Measurements from ENCODE around the gene MT3.
"Not testable (repeated sequence)": the region's sequence is repeated elsewhere in the genome, so short reads cannot be mapped to it uniquely, and the experiment has no call there.

Gene MT3

DNA sequence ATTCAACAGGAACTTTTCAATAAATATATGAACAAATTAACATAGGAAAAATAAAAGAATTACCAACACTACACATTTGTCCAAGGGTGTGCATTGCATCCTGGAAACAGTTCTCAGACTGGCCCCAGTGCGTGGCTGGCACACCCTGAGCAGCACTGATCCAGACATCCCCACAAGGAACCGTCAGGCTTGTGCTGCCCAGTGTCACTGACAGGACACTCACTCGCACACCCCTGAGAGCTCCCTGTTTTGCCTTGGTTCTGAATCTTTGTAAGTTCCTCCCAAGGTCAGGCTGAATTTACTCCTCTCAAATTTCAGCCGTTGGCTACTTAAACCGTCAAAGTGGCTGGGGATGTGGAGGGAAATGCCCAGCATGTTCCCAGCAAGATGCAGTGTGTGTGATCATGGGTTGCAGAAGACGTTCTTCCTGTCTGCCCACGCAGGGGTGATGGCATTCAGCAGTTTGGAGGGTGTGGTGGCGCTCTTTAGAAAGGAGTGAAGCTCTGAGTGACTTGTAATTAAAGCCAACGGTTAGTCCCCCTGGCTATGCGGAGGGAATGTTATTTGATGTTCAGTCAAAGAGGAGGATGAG lies 20.8 kb downstream of the MT3 start:
- no peak for DNase-seq

DNA sequence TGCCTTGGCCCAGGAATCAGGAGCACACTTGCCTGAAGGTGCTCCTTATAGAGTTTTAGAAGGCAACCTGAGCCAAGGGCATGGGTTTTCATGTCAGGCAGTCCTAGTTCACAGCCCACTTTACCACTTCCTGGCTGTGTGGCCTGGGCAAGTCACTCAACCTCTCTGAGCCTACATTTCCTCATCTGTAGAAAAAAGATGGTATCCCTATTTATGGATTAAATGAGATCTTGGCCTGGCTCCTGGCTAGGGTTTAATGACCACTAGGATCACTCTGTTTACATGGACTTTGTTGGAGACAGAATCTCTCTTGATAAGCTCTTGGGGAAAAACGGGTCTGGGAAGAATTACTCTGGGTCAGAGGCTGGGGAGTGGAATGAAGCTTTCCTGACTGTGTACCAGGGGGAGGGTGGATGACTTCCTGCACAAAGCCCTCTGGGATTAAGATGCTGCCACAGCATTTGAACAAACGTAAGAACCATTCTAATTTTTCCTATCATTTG lies 21.3 kb downstream of the MT3 start:
- DNase-seq, result no peak

DNA sequence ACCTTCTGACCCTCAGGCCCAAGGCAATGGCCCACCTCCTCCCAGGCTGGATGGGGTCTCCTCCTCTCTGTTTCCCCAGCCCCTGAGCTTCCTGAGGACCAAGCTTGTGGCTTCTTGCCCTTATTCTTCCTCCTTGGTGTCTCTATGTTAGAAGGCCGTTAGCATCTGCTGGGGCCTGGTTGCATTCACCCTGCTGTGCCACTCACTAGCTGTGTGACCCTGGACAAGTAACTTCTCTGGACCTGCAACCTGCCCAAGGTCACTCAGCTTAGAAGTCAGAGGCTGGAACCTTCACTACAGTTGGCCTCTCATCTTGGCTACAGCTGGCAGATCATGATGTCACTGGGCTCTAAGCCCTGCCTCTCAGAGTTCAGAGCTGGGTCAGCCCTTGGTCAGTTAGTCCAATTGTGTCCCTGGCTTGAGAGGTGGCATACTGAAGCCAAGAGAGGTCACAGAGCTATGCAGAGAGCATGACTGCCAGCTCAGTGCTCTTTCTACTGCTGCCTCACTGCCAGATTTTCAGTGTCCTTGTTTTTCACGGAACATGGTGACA lies 22.0 kb downstream of the MT3 start:
- no peak for DNase-seq

DNA sequence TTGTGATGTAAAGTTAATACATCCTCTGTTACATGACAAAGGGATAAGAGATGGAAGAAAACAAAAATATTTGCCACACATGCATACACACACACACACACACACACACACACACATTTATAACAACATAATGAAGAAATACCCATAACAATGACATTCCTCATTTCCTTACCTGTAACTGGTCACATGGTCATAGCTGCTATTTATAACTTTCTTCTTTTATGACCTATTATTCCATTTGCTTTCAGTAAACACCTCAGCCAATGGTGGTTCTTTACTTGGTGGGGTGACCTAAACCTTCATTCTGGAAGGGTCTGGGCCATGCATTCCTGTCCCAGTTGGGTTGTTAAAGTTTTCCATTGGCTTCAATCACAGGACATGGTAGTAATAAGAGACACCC lies 24.4 kb downstream of the MT3 start:
- DNase-seq, result no peak

DNA sequence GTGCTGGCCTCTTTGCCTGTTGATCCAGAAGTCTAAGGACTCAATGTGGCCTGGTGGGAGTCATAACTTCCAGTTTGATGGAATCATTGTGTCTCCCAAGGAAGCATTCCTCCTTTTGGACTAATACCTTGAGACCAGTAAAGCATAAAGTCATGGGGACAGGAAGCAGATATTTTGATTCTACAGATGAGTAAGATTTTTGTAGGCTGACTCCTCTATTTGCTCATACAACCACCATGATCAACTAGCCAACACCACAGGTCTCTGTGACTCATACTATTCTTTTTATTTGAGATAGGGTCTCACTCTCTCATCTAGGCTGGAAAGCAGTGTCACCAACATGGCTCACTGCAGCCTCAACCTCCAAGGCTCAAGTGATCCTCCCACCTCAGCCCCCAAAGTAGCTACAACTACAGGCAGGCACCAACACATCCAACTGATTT lies 25.2 kb downstream of the MT3 start:
- DNase-seq, result no peak

DNA sequence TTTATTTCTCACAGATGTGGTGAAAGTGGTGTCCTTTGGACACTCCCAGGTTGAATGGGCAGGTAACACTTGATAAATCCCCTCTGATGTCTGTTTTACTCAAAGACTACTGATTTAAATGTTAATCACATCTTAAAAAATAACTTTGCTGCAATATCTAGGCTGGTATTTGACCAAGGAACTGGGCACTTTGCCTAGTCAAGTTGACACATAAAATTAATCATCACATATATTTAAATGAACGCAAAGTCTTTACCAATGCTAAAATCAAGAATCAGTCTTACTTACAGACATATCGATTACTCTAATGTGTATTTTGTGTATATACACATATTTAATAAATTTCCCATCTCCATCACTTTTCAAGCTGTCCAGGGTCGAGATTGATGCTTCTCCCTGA lies 26.0 kb downstream of the MT3 start:
- DNase-seq, result no peak

DNA sequence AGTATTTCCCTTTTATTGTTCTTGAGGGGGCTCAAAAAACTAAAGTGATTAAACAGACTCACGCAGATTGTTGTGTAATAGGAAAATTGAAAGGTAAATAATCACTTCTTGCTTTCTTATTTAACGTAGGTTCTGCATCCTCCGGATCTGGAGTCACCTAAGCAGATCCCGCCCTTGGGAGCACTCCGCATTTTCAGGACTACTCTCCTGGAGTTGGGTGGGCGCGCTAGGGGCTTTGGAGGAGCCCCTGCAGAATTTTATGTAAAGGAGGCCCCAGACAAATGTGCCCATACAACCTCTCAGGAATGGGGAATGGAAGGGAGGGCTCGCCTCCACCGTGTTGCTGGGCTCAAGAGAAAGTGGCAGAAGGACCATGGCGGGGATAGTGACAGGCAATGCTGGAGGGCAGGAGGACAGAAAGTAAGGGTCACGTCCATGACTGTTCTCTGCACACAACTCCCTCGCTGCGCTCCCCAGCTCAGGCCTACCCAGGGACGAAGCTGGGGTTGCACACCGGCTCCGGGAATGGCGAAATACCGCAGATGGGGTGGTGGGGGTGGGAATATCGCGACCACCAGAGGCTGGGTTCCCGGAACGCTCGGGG lies 27.4 kb downstream of the MT3 start:
- no peak for DNase-seq

DNA sequence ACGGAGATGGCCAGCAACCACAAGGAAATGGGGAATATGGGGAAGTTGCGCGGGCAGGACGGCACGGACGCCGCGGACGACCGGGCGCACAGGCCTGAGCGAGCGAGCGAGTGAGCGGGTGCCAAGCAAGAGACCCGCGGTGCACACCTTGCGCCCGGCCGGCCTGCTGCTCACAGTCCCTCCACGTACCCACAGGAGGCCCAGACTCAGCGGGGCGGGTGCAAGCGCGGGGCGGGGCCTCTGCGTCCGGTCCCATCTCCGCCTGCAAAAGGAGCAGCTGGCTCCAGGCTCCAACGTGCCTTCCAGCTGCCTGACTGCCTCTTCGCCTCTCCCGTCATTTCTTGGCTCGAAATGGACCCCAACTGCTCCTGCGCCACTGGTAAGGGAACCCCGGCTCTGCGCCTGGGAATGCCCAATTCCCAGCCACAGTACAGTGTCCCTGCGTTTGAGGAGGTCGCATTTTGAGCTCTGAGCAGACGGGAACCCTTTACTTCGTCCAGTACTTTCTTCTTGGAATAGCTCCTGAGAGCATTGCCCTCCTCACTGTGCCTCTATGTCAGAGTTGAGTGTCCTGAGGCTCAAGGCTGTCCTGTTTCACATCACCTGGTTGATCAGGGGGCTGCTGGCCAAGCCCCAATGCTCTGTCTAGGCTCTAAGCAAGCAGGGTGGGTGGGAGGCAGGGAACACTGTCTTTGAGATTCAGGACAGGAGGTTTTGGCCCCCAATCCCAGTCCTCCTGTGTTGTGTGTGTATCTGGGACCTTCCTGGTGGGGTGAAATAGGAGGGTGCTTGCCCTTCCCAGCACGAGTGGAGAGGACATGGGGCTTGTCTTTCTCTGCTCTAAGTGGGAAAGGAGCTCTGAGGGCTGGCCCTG lies 28.1 kb downstream of the MT3 start:
- DNase-seq, result peak; percentile 11

DNA sequence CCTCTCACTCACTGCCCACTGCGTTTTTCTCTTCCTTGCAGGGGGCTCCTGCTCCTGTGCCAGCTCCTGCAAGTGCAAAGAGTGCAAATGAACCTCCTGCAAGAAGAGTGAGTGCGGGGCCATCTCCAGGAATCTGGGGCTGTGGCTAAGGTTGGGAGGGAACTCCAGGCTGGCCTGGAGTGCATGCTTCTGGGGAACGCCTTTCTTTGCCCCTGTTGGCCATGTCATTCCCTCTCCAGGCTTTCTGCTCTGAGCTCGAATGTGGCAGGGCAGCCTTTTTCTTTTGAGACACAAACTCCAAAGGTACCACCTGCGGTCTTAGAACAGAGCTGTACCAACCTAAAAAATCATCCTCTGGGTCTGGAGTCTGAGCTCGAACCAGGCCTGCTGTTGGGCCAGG lies 28.8 kb downstream of the MT3 start:
- DNase-seq, result no peak

DNA sequence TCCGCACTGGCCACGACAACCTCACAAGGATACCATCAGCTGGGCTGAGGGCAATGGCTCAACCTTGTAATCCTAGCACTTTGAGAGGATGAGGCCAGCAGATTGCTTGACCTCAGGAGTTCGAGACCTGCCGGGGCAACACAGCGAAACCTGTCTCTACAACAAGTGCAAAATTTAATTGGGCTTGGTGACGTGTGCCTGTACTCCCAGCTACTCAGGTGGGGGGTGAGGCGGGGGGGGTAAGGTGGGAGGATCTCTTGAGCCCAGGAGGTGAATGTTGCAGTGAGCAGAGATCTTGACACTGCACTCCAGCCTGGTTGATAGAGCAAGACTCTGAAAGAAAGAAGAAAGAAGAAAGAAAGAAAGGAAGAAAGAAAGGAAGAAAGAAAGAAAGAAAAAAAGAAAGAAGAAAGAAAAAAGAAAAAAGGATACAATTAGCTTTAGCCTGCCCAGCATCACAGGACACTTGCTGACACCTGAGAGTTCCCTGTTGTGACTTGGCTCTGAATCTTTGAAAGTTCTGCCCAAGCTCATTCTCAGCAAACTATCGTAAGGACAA lies 31.1 kb downstream of the MT3 start:
- no peak for DNase-seq

DNA sequence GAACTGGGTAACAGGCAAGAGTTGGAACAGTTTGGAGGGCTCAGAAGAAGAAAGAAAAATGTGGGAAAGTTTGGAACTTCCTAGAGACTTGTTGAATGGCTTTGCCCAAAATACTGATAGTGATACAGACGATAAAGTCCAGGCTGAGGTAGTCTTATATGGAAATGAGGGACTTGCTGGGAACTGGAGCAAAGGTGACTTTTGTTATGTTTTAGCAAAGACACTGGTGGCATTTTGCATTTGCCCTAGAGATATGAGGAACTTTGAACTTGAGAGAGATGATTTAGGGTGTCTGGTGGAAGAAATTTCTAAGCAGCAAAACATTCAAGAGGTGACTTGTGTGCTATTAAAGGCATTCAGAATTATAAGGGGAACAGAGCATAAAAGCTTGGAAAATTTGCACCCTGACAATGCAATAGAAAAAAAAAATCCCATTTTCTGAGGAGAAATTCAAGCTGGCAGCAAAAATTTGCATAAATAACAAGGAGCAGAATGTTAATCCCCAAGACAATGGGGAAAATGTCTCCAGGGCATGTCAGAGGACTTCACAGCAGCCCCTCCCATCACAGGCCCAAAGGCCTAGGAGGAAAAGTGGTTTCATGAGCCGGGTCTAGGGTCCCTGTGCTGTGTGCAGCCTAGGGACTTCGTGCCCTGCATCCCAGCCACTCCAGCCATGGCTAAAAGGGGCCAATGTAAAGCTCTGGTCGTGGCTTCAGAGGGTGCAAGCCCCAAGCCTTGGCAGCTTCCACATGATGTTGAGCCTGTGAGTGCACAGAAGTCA lies 32.5 kb downstream of the MT3 start:
- DNase-seq, result not testable (repeated sequence)

DNA sequence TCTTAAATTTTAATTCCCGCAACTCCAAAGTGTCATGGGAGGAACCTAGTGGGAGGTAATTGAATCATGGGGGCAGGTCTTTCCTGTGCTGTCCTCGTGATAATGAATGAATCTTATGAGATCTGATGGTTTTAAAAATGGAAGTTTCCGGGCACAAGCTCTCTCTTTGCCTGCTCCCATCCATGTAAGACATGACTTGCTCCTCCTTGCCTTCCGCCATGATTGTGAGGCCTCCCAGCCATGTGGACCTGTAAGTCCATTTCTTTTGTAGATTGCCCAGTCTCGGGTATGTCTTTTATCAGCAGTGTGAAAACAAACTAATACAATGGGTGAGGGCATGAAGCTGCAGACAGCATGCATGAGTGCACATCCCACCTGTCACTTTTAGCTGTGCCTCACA lies 33.9 kb downstream of the MT3 start:
- not testable (repeated sequence) for DNase-seq

DNA sequence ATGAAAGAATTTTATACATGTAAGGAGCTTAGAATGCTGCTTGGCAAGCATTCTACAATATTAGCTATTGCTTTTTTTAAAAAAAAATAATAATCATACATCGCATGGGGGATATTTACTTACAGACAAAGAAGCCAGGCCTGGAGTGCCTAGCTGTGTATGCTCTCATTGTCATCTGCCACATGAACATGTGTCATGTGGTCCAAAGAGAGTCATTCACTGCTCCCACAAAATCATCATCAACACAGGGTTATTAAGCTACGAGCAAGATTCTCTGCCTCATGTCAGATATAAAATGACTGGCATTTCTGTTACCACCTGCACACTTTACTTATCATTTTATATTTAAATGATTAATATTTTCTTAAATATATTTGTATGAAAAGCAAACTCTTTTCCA lies 34.3 kb downstream of the MT3 start:
- DNase-seq, result no peak

DNA sequence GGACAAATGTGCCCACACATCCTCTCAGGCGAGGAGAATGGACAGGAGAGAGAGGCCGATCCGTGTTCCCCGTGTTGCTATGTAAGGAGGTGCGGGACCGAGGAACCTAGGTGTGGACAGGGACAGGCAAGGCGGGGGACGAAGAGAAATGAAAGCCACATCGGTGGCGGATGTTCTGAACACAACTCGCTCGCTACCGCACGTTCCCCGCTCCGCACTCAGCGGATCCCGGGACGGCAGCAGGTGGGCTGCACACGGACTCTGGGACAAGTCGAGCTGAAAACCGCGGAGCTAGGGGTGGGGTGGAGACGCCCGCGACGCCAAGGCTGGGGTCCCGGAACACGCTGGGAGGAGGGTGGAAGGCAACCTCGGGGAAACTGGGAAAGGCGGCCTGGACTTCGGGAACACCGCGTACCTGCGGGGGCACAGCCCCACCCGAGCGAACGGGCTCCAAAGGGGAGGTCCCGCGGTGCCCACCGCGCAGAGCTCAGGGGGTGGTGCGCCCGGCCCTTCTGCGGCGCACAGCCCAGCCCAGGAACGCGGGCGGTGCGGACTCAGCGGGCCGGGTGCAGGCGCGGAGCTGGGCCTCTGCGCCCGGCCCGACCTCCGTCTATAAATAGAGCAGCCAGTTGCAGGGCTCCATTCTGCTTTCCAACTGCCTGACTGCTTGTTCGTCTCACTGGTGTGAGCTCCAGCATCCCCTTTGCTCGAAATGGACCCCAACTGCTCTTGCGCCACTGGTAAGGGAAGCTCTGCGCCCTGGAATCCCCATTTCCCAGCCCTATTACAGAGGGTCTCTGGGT lies 36.0 kb downstream of the MT3 start, which contains the start of gene MT1E:
TSS of gene MT1E (plus strand) at position 642 of the 803 bp plus-strand sequence. CDS start at position 713, 71 bp downstream.
- peak; percentile 42 for DNase-seq

DNA sequence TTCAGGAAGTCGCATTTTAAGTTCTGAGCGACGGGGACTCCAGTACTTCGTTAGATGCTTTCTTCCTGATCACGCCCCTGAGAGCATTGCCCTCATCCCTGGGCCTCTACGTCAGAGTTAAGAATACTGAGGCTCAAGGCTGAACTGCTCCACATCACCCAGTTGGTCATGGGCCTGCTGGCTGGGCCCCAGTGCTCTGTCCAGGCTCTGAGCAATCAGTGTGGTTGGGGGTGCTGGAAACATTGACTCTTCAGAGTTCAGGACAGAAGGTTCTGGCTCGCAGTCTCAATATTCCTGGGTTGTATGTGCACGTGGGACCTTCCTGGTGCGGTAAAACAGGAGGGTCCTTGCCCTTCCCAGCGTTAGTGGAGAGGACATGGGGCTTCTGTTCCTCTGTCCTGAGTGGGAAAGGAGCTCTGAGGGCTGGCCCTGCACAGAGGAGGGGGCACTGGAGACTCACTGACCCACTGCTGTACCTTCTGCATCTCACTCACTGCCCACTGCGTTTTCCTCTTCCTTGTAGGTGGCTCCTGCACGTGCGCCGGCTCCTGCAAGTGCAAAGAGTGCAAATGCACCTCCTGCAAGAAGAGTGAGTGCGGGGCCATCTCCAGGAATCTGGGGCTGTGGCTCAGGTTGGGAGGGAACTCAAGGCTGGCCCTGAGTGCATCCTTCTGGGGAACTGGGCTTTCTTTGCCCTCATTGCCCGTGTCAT lies 36.8 kb downstream of the MT3 start:
- no peak for DNase-seq

DNA sequence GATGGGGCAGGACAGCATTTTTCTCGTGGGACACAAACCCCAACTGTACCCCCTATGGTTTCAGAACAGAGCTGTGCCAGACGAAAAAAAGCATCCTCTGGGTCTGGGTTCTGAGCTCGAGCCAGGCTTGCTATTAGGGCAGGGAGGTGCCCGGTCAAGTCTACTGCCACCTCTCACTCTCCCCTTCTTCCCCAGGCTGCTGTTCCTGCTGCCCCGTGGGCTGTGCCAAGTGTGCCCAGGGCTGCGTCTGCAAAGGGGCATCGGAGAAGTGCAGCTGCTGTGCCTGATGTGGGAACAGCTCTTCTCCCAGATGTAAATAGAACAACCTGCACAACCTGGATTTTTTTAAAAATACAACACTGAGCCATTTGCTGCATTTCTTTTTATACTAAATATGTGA lies 37.4 kb downstream of the MT3 start:
- DNase-seq, result no peak

DNA sequence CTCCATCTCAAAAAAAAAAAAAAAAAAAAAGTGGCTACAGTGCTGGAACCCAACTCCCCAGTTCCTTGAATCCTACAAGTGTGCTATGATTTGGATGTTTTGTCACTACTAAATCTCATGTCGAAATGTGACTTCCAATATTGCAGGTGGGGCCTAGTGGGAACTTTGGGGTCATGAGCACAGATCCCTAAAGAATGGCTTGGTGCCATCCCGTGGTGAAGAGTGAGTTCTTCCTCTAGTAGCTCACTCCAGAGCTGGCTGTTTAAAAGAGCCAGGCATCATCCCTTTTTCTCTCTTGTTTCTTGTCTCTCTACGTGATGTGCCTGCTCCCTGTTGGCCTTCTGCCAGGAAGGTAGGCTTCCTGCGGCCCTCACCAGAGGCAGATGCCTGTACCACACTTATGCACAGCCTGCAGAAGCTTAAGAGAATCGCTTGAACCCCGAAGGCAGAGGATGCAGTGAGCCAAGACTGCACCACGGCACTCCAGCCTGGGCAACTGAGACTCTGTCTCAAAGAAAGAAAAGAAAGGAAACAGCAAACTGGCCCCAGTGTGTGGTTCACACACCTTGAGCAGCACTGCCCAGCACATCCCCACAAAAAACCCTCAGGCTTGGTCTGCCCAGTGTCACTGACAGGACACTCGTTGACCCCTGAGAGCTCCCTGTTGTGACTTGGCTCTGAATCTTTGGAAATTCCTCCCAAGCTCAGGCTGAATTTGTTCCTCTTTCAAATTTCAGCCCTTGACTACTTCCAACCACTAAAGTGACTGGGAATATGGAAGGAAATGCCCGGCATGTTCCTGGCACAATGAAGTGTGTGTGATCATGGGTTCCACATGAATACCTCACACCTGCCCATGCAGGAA lies 39.4 kb downstream of the MT3 start:
- no peak for DNase-seq

DNA sequence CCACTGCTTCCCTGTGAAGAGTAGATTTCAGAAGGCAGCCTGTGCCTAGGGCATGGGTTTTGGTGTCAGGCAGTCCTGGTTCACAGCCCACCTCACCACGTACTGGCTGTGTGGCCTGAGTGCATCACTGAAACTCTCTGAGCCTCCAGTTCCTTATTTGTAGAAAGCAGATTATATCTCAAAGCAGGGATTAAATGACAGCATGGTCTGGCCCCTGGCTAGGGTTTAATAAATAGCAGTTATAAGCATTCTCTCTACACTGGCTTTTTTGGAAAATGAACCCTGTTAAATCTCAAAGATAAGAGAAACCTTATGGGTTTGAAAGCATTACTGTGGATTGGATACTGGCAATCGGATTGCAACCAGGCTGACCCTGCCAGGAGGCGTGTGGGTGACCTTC lies 40.2 kb downstream of the MT3 start:
- DNase-seq, result no peak

DNA sequence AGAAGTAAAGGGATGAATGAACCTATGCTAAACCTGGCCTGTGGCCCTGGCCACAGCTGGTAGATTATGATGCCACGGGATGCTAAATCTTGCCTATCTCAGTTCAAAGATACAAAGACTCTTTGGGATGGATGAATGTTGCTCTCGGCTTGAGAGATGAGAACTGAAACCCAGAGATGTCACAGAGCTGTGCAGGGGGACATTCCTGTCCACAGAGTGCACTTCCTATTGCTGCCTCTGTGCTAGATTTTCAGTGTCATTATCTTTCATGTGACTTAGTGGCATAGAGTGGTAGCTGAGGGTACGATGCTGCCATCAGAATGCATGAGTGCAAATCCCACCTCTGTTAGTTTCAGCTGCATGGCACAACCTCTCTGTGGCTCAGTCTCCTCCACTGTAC lies 40.8 kb downstream of the MT3 start:
- DNase-seq, result no peak

DNA sequence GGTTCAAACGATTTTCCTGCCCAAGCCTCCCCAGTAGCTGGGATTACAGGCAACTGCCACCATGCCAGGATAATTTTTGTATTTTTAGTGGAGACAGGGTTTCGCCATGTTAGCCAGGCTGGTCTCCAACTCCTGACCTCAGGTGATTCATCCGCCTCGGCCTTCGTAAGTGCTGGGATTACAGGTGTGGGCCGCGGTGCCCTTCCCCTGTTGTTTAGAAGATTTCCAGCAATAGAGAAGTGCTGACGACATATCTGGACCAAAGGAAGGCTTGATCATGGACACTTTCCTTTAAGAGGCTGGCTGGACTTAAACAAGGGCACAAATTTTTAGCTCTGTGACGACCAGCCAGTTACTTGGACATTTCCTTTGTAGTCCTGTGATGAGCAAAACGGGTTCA lies 41.9 kb downstream of the MT3 start:
- DNase-seq, result no peak

All from DMS153 (cell line).